Gastrocnemius medialis (tissue), 4 donors: Measurements from ENCODE around the gene FYB1. TPM values are rescaled to one million over a fixed set of nuclear protein-coding genes. Genes with fewer than 3 reads are reported as not detected.
A peak's percentile ranks its signal among the peaks of the same experiment; 100 is the strongest.

Experiments
- ATAC-seq, 2 donors: fragments of 150-250 bp; one replicate each; pipeline ENCODE4 v1.9.1; 2016
- DNase-seq, 2 donors: peaks; one replicate each; pipeline ENCODE4 v3.0.0-alpha.2; 2019
- H3K27ac ChIP-seq, 4 donors: fragments of 200-600 bp; sonication (generic); 1 replicate in 1 of 4; 2 replicates in 3 of 4; pipeline ENCODE4 v1.5.1; 2016 to 2018; ENCODE audit warnings: mild to moderate bottlenecking in 2 of 4, moderate library complexity in 1 of 4
- H3K27me3 ChIP-seq, 3 donors: fragments of 200-600 bp; sonication (generic) in 2 of 3; 1 replicate in 1 of 3; 2 replicates in 2 of 3; pipeline versions ENCODE4 v1.5.1 to v1.6.0; 2016 to 2019; ENCODE audit warnings: mild to moderate bottlenecking in 1 of 3, moderate library complexity in 1 of 3
- H3K36me3 ChIP-seq, 2 donors: fragments of 200-600 bp; sonication (generic) in 1 of 2; one replicate each; pipeline ENCODE4 v1.5.1; 2017 to 2018
- H3K4me1 ChIP-seq, 2 donors: fragments of 200-600 bp; sonication (generic) in 1 of 2; one replicate each; pipeline ENCODE4 v1.5.1; 2016 to 2017; ENCODE audit warnings: mild to moderate bottlenecking in 2 of 2
- H3K4me3 ChIP-seq, 4 donors: fragments of 200-600 bp; sonication (generic) in 3 of 4; 1 replicate in 1 of 4; 2 replicates in 3 of 4; pipeline ENCODE4 v1.5.1; 2016 to 2019; ENCODE audit warnings: mild to moderate bottlenecking in 2 of 4
- H3K9me3 ChIP-seq, 3 donors: fragments of 200-600 bp; sonication (generic) in 2 of 3; 1 replicate in 1 of 3; 2 replicates in 2 of 3; pipeline ENCODE4 v1.5.1; 2016 to 2019
- POLR2A ChIP-seq, 2 donors: fragments of 450-650 bp; IDR thresholded peaks; one replicate each; pipeline ENCODE4 v1.6.1; 2017; ENCODE audit warnings: antibody characterized with exemption in 2 of 2, mild to moderate bottlenecking in 2 of 2, moderate library complexity in 2 of 2
- in situ Hi-C, 4 donors: fragments of 200-750 bp; cut with MboI; loops; one replicate each; pipeline versions ENCODE4 v1.15.0 to v1.8.0; 2017; ENCODE audit warnings: low sequenced_read_pairs in 4 of 4
- intact Hi-C: fragments of 100-400 bp; cut with DNase I; formaldehyde crosslinking; loops from one replicate; pipeline ENCODE4 v1.15.1; 2023; ENCODE audit warnings: low total_unique reads
- total RNA-seq, 4 donors: library from RNA; depleted of rRNA; stranded (reverse); fragments of >200 nt; gene quantifications; one replicate each; pipeline versions ENCODE4 v1.1.0 to v1.2.3, GENCODE V29; 2016
- TF ChIP-seq, protein P1 (sequence below), 5 experiments: fragments of 450-650 bp in 3 of 5; fragments of 200-600 bp in 2 of 5; sonication (generic) in 2 of 5; IDR thresholded peaks in 4 of 5; conservative IDR thresholded peaks in 1 of 5; 1 replicate in 4 of 5; 2 replicates in 1 of 5; pipeline ENCODE4 v1.5.1; 2016 to 2019; ENCODE audit warnings: antibody characterized with exemption in 5 of 5, mild to moderate bottlenecking in 3 of 5, moderate library complexity in 3 of 5

The FYB1 gene
- total RNA-seq, 4 donors from 2014 or later: 1.1 to 5.6 (median 2.6) TPM

DNA sequence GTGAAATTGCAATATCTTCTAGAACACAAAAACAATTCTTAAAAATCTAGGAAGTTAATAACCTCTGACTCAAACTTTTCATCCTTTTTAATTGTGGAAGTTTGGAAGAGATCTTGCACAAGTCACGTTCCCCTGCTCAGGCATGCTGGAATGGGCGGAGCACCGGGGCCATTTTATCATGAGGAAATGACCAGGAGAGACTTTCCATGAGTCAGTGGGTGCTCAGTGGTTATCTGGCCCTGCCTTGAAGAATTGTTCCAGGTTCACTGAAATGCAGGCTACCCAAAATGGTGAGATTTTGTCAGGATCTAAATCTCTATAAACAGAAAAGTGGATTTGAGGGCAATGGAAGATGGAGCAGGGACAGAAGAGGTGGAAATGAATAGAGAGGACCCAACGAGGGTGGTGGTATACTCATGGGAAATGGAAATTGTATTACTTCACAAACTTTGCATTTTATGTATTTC is 61.2 kb downstream of the FYB1 start:
- TF ChIP-seq, protein P1, sequence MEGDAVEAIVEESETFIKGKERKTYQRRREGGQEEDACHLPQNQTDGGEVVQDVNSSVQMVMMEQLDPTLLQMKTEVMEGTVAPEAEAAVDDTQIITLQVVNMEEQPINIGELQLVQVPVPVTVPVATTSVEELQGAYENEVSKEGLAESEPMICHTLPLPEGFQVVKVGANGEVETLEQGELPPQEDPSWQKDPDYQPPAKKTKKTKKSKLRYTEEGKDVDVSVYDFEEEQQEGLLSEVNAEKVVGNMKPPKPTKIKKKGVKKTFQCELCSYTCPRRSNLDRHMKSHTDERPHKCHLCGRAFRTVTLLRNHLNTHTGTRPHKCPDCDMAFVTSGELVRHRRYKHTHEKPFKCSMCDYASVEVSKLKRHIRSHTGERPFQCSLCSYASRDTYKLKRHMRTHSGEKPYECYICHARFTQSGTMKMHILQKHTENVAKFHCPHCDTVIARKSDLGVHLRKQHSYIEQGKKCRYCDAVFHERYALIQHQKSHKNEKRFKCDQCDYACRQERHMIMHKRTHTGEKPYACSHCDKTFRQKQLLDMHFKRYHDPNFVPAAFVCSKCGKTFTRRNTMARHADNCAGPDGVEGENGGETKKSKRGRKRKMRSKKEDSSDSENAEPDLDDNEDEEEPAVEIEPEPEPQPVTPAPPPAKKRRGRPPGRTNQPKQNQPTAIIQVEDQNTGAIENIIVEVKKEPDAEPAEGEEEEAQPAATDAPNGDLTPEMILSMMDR (IDR thresholded peaks at IDR 0.05 in 4 of 5, conservative IDR thresholded peaks at IDR 0.05 in 1 of 5): no peak
- no peak for TF ChIP-seq POLR2A (IDR thresholded peaks at IDR 0.05)
- H3K4me1 ChIP-seq: peaks cover 9 to 13% of the 10 kb centered on the region in 2 donors
- H3K36me3 ChIP-seq: no peaks in the 10 kb centered on the region
- H3K27ac ChIP-seq: no peak overlapping the region
- H3K9me3 ChIP-seq: no peaks in the 10 kb centered on the region
- in situ Hi-C loops: no loop called here
- intact Hi-C loops: no loop called here
- ATAC-seq: no peak
- no peaks in the 10 kb centered on the region for H3K27me3 ChIP-seq
- no peak overlapping the region for H3K4me3 ChIP-seq
- DNase-seq: peak in 1 of 2 donors; percentile 14

DNA sequence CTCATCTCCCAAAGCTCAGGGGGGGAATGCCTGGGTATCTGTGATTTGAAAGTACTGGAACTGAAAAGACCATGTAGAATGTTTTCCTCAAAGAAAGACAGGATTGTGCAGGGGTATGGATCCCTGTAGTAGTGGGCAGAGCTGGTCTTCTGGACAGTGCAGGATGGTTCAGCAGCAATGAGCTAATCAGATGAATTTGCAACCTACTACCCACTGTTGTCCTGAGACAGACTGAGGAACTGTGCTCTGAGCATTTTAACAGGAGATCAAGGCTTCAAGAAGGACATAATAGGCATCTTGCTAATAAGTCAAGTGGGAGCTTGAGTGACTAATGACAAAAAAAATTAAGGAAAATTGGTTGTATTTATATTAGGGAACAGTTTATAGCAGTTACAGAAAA is 61.7 kb downstream of the FYB1 start:
- no peak overlapping the region for H3K4me3 ChIP-seq
- H3K27me3 ChIP-seq: no peaks in the 10 kb centered on the region
- intact Hi-C loops: no loop called here
- no peak overlapping the region for H3K27ac ChIP-seq
- in situ Hi-C loops: no loop called here
- no peak for DNase-seq
- H3K9me3 ChIP-seq: no peaks in the 10 kb centered on the region
- H3K4me1 ChIP-seq: peaks cover 9 to 13% of the 10 kb centered on the region in 2 donors
- H3K36me3 ChIP-seq: no peaks in the 10 kb centered on the region
- no peak for ATAC-seq
- TF ChIP-seq, protein P1 (IDR thresholded peaks at IDR 0.05 in 4 of 5, conservative IDR thresholded peaks at IDR 0.05 in 1 of 5): no peak
- no peak for TF ChIP-seq POLR2A (IDR thresholded peaks at IDR 0.05)

DNA sequence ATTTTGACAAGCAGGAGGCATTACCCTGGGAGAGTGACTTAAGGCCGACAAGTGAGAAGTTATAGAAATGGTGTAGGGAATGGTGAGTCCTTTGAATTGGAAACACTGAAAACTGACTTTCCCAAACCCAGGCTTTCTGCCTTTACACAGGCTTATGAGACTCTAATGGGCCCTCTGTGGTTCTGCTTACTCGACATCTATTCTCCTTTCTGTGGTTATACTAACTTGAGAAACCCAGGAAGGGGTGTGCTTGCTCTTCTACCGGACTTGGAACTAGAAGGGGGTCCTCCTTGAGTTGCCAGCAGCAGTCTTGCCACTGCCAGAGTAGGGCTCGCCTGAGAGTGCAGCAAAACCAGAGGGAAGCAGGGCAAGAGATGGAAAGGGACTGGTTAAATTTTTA is 63.3 kb downstream of the FYB1 start:
- ATAC-seq: no peak
- intact Hi-C loops (no loop called here), in situ Hi-C loops (no loop called here)
- no peak overlapping the region for H3K4me3 ChIP-seq
- no peak overlapping the region for H3K27ac ChIP-seq
- H3K36me3 ChIP-seq: no peaks in the 10 kb centered on the region
- no peaks in the 10 kb centered on the region for H3K27me3 ChIP-seq
- no peaks in the 10 kb centered on the region for H3K9me3 ChIP-seq
- TF ChIP-seq POLR2A (IDR thresholded peaks at IDR 0.05): no peak
- peaks cover 4 to 6% of the 10 kb centered on the region in 2 donors for H3K4me1 ChIP-seq
- no peak for DNase-seq

DNA sequence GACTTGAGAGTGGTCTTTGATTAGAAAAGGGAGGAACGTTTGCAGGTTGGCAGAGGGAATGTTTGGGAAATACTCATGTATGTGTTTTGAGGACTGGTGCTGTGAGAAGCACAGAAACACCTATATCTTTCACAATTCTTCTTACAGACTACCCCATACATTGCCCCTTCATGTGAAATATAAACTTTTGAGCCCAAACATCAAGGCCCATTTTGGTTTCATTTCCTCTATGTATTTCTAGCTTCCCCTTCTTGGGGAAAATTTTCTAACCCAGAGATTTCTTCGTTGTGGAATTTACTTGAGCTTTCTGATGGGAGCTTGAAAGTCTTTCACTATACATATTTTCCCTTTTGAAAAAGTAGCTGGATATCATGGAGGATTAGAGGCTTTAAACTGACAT is 67.6 kb downstream of the FYB1 start:
- in situ Hi-C loops (no loop called here), intact Hi-C loops (no loop called here)
- ATAC-seq (no peak), DNase-seq (no peak)
- Histone ChIP-seq H3K36me3 (no peaks in the 10 kb centered on the region), H3K4me1 (peaks cover 5% of the 10 kb centered on the region in 2 donors), H3K4me3 (no peak overlapping the region), H3K27ac (no peak overlapping the region), H3K9me3 (no peaks in the 10 kb centered on the region), H3K27me3 (no peaks in the 10 kb centered on the region)
- TF ChIP-seq, protein P1 (IDR thresholded peaks at IDR 0.05 in 4 of 5, conservative IDR thresholded peaks at IDR 0.05 in 1 of 5): no peak
- no peak for TF ChIP-seq POLR2A (IDR thresholded peaks at IDR 0.05)

DNA sequence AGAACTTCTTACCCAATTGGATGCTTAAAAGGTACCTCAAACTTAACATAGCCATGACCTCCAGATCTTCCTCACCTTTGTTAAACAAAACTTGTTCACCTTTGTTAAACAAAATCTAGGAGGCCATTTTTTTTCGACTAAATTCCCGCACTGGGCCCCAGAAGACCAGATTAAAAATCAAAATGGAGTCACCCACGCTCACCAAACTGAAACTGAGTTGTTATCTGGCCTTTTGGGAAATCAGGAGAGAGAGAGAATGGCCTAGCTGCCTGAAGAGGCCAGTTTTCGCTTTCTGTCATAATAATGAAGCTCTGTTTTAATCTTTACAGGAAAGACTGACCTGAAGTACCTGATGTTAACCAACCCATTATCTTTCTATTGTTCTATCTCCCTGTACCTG is 69.4 kb downstream of the FYB1 start:
- H3K4me3 ChIP-seq: no peak overlapping the region
- H3K27ac ChIP-seq: no peak overlapping the region
- intact Hi-C loops: no loop called here
- no peaks in the 10 kb centered on the region for H3K27me3 ChIP-seq
- no peak for TF ChIP-seq POLR2A (IDR thresholded peaks at IDR 0.05)
- TF ChIP-seq, protein P1 (IDR thresholded peaks at IDR 0.05 in 4 of 5, conservative IDR thresholded peaks at IDR 0.05 in 1 of 5): no peak
- H3K36me3 ChIP-seq: no peaks in the 10 kb centered on the region
- ATAC-seq (no peak), DNase-seq (no peak)
- H3K4me1 ChIP-seq: peaks cover 5% of the 10 kb centered on the region in 2 donors
- in situ Hi-C loops: no loop called here
- H3K9me3 ChIP-seq: no peaks in the 10 kb centered on the region
